Liver (tissue), 9 donors: ENCODE data around the gene CELSR1. TPM values are rescaled to one million over a fixed set of nuclear protein-coding genes. Genes with fewer than 3 reads are reported as not detected.

Experiments used
- DNase-seq: peaks from one replicate; pipeline ENCODE4 v3.0.0-alpha.2; 2017; ENCODE audit warnings: low spot score
- H3K27ac ChIP-seq, 2 donors: one replicate each; pipeline ENCODE4 v1.7.0; 2013; ENCODE audit warnings: inconsistent platforms in 2 of 2, low read length in 2 of 2, control low read depth in 1 of 2, low read depth in 1 of 2, mild to moderate bottlenecking in 1 of 2
- H3K27me3 ChIP-seq, 4 donors: one replicate each; pipeline versions ENCODE4 v1.6.1 to v1.7.0; 2013; ENCODE audit warnings: low read length in 3 of 4, inconsistent platforms in 1 of 4, mild to moderate bottlenecking in 1 of 4, moderate library complexity in 1 of 4; ENCODE audit not compliant: control insufficient read depth in 4 of 4, insufficient read depth in 4 of 4
- H3K36me3 ChIP-seq, 4 donors: one replicate each; pipeline versions ENCODE4 v1.6.1 to v1.7.0; 2013; ENCODE audit warnings: low read length in 3 of 4, mild to moderate bottlenecking in 3 of 4, low read depth in 1 of 4, moderate library complexity in 1 of 4; ENCODE audit not compliant: control insufficient read depth in 4 of 4, insufficient read depth in 3 of 4
- H3K4me1 ChIP-seq, 4 donors: one replicate each; pipeline versions ENCODE4 v1.6.1 to v1.7.0; 2013; ENCODE audit warnings: low read length in 3 of 4, mild to moderate bottlenecking in 3 of 4, moderate library complexity in 1 of 4; ENCODE audit not compliant: control insufficient read depth in 4 of 4, insufficient read depth in 4 of 4
- H3K4me3 ChIP-seq, 3 donors: one replicate each; pipeline versions ENCODE4 v1.6.1 to v1.7.0; 2013; ENCODE audit warnings: low read length in 3 of 3, control low read depth in 1 of 3, low read depth in 1 of 3, mild to moderate bottlenecking in 1 of 3
- H3K9ac ChIP-seq, 2 donors: one replicate each; pipeline ENCODE4 v1.7.0; 2013; ENCODE audit warnings: low read length in 2 of 2, mild to moderate bottlenecking in 2 of 2, moderate library complexity in 2 of 2, control low read depth in 1 of 2, low read depth in 1 of 2
- H3K9me3 ChIP-seq, 4 donors: one replicate each; pipeline versions ENCODE4 v1.6.1 to v1.7.0; 2013; ENCODE audit warnings: low read length in 3 of 4; ENCODE audit not compliant: control insufficient read depth in 4 of 4
- EGR1 ChIP-seq, 2 donors: IDR thresholded peaks; 2 replicates each; pipeline ENCODE4 v1.6.1; 2016 to 2018; ENCODE audit warnings: antibody characterized with exemption in 2 of 2, low read depth in 2 of 2
- FOXA1 ChIP-seq: IDR thresholded peaks from 2 replicates; pipeline ENCODE4 v1.6.1; 2016; ENCODE audit warnings: antibody characterized with exemption
- FOXA2 ChIP-seq: IDR thresholded peaks from 2 replicates; pipeline ENCODE4 v1.6.1; 2016; ENCODE audit warnings: antibody characterized with exemption
- HNF4A ChIP-seq, 2 donors: conservative IDR thresholded peaks; 2 replicates each; pipeline ENCODE4 v1.6.1; 2016; ENCODE audit warnings: antibody characterized with exemption in 2 of 2, mild to moderate bottlenecking in 2 of 2
- HNF4G ChIP-seq: IDR thresholded peaks from 2 replicates; pipeline ENCODE4 v1.6.1; 2016; ENCODE audit warnings: antibody characterized with exemption
- NR2F2 ChIP-seq: IDR thresholded peaks from 2 replicates; pipeline ENCODE4 v1.6.1; 2016; ENCODE audit warnings: antibody characterized with exemption
- RAD21 ChIP-seq, 2 donors: IDR thresholded peaks; 2 replicates each; pipeline ENCODE4 v1.6.1; 2016; ENCODE audit warnings: antibody characterized with exemption in 2 of 2, mild to moderate bottlenecking in 2 of 2
- RXRA ChIP-seq, 2 donors: IDR thresholded peaks; 2 replicates each; pipeline ENCODE4 v1.6.1; 2017 to 2018; ENCODE audit warnings: antibody characterized with exemption in 2 of 2, mild to moderate bottlenecking in 1 of 2
- SP1 ChIP-seq: IDR thresholded peaks from 2 replicates; pipeline ENCODE4 v1.6.1; 2018; ENCODE audit warnings: antibody characterized with exemption, mild to moderate bottlenecking
- TAF1 ChIP-seq: conservative IDR thresholded peaks from 2 replicates; pipeline ENCODE4 v1.6.1; 2016; ENCODE audit warnings: antibody characterized with exemption, mild to moderate bottlenecking
- YY1 ChIP-seq: IDR thresholded peaks from 2 replicates; pipeline ENCODE4 v1.6.1; 2016; ENCODE audit warnings: antibody characterized with exemption, mild to moderate bottlenecking
- WGBS: extraction: QIAGEN DNeasy Blood & Tissue Kit; methylation state at CpG from one replicate; pipeline ENCODE4 v1.1.7; 2013; 5-methylcytosine and 5-hydroxymethylcytosine counted together
- polyA plus RNA-seq, 2 donors: library from polyadenylated mRNA; stranded (reverse) in 1 of 2; unstranded in 1 of 2; fragments of 200-250 nt in 1 of 2; fragments of >200 nt in 1 of 2; fragmentation: Nextera tagmentation in 1 of 2; extraction: Ambion mirVana in 1 of 2; gene quantifications; one replicate each; pipeline versions ENCODE4 v1.2.1 to v1.2.3, GENCODE V29; 2013 to 2015
- total RNA-seq, 2 donors: library from RNA; depleted of rRNA; stranded (reverse); fragments of >200 nt; gene quantifications; one replicate each; pipeline ENCODE4 v1.2.3, GENCODE V29; 2014
- TF ChIP-seq, protein P1 (sequence below): fragments of 150-350 bp; IDR thresholded peaks from 2 replicates; pipeline ENCODE4 v1.5.1; 2017; ENCODE audit warnings: improper control_type of control experiment, low read depth, low read length; ENCODE audit not compliant: missing input control
- TF ChIP-seq, protein P2 (sequence below): IDR thresholded peaks from 2 replicates; pipeline ENCODE4 v1.6.1; 2016; ENCODE audit warnings: antibody characterized with exemption, mild to moderate bottlenecking
- TF ChIP-seq, protein P3 (sequence below): IDR thresholded peaks from 2 replicates; pipeline ENCODE4 v1.6.1; 2016; ENCODE audit warnings: antibody characterized with exemption
- TF ChIP-seq, protein P4 (sequence below): IDR thresholded peaks from 2 replicates; pipeline ENCODE4 v1.6.1; 2016; ENCODE audit warnings: antibody characterized with exemption
- TF ChIP-seq, protein P5 (sequence below): IDR thresholded peaks from 2 replicates; pipeline ENCODE4 v1.6.1; 2016; ENCODE audit warnings: antibody characterized with exemption
- donor health status: healthy.
- donor health status: healthy.
- donor health status: healthy.
- donor health status: healthy.
- donor health status: healthy.

CELSR1 gene
- total and polyA plus RNA-seq, 4 donors = 0.37 to 1.6 (median 1.3) TPM

DNA sequence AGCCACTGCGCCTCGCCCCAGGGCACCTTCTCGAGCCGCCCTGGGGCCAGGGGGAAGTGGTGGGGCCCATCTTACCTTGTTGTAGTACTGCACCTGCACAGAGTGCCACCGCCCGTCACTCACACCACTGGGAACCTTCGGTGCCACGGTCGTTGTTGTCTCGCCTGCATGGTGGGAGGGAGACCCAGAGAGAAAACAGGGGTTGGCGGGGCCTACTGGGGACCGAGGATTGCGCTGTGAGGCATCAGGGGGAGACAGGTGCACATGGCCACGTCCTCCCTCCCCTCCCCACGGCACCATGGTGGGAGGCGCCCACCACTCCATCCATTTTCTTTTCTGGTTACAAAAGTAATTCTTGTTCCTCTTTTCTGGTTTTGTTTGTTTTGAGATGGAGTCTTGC, 104.1 kb downstream of the CELSR1 start:
- H3K27me3 ChIP-seq = no peaks in the 10 kb centered on the region
- H3K9me3 ChIP-seq = no peaks in the 10 kb centered on the region
- no peak overlapping the region for H3K27ac ChIP-seq
- H3K36me3 ChIP-seq = no peaks in the 10 kb centered on the region
- no peak overlapping the region for H3K4me3 ChIP-seq
- H3K9ac ChIP-seq = no peak overlapping the region
- no peak for TF ChIP-seq HNF4A (conservative IDR thresholded peaks at IDR 0.05)
- TF ChIP-seq, protein P1, sequence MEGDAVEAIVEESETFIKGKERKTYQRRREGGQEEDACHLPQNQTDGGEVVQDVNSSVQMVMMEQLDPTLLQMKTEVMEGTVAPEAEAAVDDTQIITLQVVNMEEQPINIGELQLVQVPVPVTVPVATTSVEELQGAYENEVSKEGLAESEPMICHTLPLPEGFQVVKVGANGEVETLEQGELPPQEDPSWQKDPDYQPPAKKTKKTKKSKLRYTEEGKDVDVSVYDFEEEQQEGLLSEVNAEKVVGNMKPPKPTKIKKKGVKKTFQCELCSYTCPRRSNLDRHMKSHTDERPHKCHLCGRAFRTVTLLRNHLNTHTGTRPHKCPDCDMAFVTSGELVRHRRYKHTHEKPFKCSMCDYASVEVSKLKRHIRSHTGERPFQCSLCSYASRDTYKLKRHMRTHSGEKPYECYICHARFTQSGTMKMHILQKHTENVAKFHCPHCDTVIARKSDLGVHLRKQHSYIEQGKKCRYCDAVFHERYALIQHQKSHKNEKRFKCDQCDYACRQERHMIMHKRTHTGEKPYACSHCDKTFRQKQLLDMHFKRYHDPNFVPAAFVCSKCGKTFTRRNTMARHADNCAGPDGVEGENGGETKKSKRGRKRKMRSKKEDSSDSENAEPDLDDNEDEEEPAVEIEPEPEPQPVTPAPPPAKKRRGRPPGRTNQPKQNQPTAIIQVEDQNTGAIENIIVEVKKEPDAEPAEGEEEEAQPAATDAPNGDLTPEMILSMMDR = no peak
- TF ChIP-seq RAD21 (IDR thresholded peaks at IDR 0.05) = no peak
- no peak for TF ChIP-seq YY1
- TF ChIP-seq TAF1 = no peak
- TF ChIP-seq SP1 = no peak
- TF ChIP-seq, protein P2, sequence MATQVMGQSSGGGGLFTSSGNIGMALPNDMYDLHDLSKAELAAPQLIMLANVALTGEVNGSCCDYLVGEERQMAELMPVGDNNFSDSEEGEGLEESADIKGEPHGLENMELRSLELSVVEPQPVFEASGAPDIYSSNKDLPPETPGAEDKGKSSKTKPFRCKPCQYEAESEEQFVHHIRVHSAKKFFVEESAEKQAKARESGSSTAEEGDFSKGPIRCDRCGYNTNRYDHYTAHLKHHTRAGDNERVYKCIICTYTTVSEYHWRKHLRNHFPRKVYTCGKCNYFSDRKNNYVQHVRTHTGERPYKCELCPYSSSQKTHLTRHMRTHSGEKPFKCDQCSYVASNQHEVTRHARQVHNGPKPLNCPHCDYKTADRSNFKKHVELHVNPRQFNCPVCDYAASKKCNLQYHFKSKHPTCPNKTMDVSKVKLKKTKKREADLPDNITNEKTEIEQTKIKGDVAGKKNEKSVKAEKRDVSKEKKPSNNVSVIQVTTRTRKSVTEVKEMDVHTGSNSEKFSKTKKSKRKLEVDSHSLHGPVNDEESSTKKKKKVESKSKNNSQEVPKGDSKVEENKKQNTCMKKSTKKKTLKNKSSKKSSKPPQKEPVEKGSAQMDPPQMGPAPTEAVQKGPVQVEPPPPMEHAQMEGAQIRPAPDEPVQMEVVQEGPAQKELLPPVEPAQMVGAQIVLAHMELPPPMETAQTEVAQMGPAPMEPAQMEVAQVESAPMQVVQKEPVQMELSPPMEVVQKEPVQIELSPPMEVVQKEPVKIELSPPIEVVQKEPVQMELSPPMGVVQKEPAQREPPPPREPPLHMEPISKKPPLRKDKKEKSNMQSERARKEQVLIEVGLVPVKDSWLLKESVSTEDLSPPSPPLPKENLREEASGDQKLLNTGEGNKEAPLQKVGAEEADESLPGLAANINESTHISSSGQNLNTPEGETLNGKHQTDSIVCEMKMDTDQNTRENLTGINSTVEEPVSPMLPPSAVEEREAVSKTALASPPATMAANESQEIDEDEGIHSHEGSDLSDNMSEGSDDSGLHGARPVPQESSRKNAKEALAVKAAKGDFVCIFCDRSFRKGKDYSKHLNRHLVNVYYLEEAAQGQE = no peak
- TF ChIP-seq EGR1 (IDR thresholded peaks at IDR 0.05; ENCODE audit: low read depth in 2 of 2) = no peak
- TF ChIP-seq, protein P3, sequence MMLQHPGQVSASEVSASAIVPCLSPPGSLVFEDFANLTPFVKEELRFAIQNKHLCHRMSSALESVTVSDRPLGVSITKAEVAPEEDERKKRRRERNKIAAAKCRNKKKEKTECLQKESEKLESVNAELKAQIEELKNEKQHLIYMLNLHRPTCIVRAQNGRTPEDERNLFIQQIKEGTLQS = no peak
- no peak for TF ChIP-seq HNF4G
- no peak for TF ChIP-seq FOXA2
- no peak for TF ChIP-seq FOXA1
- TF ChIP-seq, protein P4, sequence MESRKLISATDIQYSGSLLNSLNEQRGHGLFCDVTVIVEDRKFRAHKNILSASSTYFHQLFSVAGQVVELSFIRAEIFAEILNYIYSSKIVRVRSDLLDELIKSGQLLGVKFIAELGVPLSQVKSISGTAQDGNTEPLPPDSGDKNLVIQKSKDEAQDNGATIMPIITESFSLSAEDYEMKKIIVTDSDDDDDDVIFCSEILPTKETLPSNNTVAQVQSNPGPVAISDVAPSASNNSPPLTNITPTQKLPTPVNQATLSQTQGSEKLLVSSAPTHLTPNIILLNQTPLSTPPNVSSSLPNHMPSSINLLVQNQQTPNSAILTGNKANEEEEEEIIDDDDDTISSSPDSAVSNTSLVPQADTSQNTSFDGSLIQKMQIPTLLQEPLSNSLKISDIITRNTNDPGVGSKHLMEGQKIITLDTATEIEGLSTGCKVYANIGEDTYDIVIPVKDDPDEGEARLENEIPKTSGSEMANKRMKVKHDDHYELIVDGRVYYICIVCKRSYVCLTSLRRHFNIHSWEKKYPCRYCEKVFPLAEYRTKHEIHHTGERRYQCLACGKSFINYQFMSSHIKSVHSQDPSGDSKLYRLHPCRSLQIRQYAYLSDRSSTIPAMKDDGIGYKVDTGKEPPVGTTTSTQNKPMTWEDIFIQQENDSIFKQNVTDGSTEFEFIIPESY = no peak
- TF ChIP-seq RXRA (IDR thresholded peaks at IDR 0.05) = no peak
- TF ChIP-seq, protein P5, sequence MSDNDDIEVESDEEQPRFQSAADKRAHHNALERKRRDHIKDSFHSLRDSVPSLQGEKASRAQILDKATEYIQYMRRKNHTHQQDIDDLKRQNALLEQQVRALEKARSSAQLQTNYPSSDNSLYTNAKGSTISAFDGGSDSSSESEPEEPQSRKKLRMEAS = no peak
- no peak for TF ChIP-seq NR2F2
- 96% methylated on average over 16 of the region's 16 CpGs for WGBS
- no peak for DNase-seq
- no peaks in the 10 kb centered on the region for H3K4me1 ChIP-seq
